ENCODE results near the gene IRX1.

The IRX1 gene

GRCh38 chr5:3595006-3595961 lies at the start of gene IRX1:
Gene IRX1 (plus strand): TSS chr5:3595832. CDS start chr5:3596106, 274 bp downstream.
- no peak for FAIRE-seq

GRCh38 chr5:3546028-3546427 lies 49.6 kb upstream of the IRX1 start:
- FAIRE-seq = no peak

GRCh38 chr5:3564116-3564515 lies 31.5 kb upstream of the IRX1 start:
- FAIRE-seq = no peak

- FAIRE-seq = no peak
Observed at GRCh38 chr5:3564827-3565518, 30.7 kb upstream of the IRX1 start.

- no peak for FAIRE-seq
Observed at GRCh38 chr5:3584724-3585531, 10.7 kb upstream of the IRX1 start.

GRCh38 chr5:3590161-3590966 lies 5.3 kb upstream of the IRX1 start:
- FAIRE-seq = no peak

GRCh38 chr5:3590967-3591900 lies 4.4 kb upstream of the IRX1 start:
- no peak for FAIRE-seq

- no peak for FAIRE-seq
Observed at GRCh38 chr5:3592298-3592697, 3.3 kb upstream of the IRX1 start.

GRCh38 chr5:3593771-3594509 lies 1.7 kb upstream of the IRX1 start:
- FAIRE-seq = no peak

GRCh38 chr5:3594510-3595005 lies 1.1 kb upstream of the IRX1 start:
- FAIRE-seq = no peak

GRCh38 chr5:3596261-3596825 lies 711 bp downstream of the IRX1 start:
- no peak for FAIRE-seq

GRCh38 chr5:3596857-3597166 lies 1.2 kb downstream of the IRX1 start:
- no peak for FAIRE-seq

GRCh38 chr5:3597167-3598007 lies 1.8 kb downstream of the IRX1 start:
- no peak for FAIRE-seq

- no peak for FAIRE-seq
Observed at GRCh38 chr5:3598207-3598606, 2.6 kb downstream of the IRX1 start.

GRCh38 chr5:3598769-3599211 lies 3.2 kb downstream of the IRX1 start:
- no peak for FAIRE-seq

GRCh38 chr5:3599226-3600105 lies 3.8 kb downstream of the IRX1 start:
- FAIRE-seq = no peak
